GM21737 (cell line): ENCODE measurements around the gene HCRTR2.
"Not testable (repeated sequence)": the region's sequence is repeated elsewhere in the genome, so short reads cannot be mapped to it uniquely, and the experiment has no call there.

Source experiments
- ATAC-seq: cut with Tn5 transposase; IDR thresholded peaks from one replicate; pipeline ENCODE4 v1.9.1; 2021; ENCODE audit warnings: mild to moderate bottlenecking, moderate library complexity; ENCODE audit not compliant: unreplicated experiment

The HCRTR2 gene

GRCh38 chr6:55174211-55175026, at the start of gene HCRTR2:
Gene HCRTR2 (plus strand): TSS chr6:55174515. CDS start chr6:55174588, 73 bp downstream.
- no peak for ATAC-seq

GRCh38 chr6:55130806-55131324, 43.5 kb upstream of the HCRTR2 start:
- no peak for ATAC-seq

GRCh38 chr6:55131616-55132015, 42.7 kb upstream of the HCRTR2 start:
- ATAC-seq = no peak

- no peak for ATAC-seq
Observed at GRCh38 chr6:55136916-55137315, 37.4 kb upstream of the HCRTR2 start.

GRCh38 chr6:55137929-55138693, 36.2 kb upstream of the HCRTR2 start:
- ATAC-seq = no peak

- no peak for ATAC-seq
Observed at GRCh38 chr6:55141611-55142010, 32.7 kb upstream of the HCRTR2 start.

- no peak for ATAC-seq
Observed at GRCh38 chr6:55142610-55143009, 31.7 kb upstream of the HCRTR2 start.

- ATAC-seq = no peak
Observed at GRCh38 chr6:55153284-55153683, 21.0 kb upstream of the HCRTR2 start.

GRCh38 chr6:55158784-55159183, 15.5 kb upstream of the HCRTR2 start:
- ATAC-seq = not testable (repeated sequence)

- ATAC-seq = no peak
Observed at GRCh38 chr6:55167860-55168259, 6.5 kb upstream of the HCRTR2 start.

GRCh38 chr6:55175078-55176049, 1.0 kb downstream of the HCRTR2 start:
- no peak for ATAC-seq

GRCh38 chr6:55176958-55177357, 2.6 kb downstream of the HCRTR2 start:
- ATAC-seq = no peak

GRCh38 chr6:55180258-55180657, 5.9 kb downstream of the HCRTR2 start:
- no peak for ATAC-seq

- ATAC-seq = no peak
Observed at GRCh38 chr6:55182016-55182650, 7.8 kb downstream of the HCRTR2 start.

- no peak for ATAC-seq
Observed at GRCh38 chr6:55184782-55185530, 10.6 kb downstream of the HCRTR2 start.

GRCh38 chr6:55198715-55199114, 24.4 kb downstream of the HCRTR2 start:
- ATAC-seq = no peak

GRCh38 chr6:55199239-55199638, 24.9 kb downstream of the HCRTR2 start:
- ATAC-seq = no peak

- ATAC-seq = no peak
Observed at GRCh38 chr6:55208478-55209458, 34.5 kb downstream of the HCRTR2 start.
